NCI-H748 (cell line): ENCODE data around the gene IGFBP5.

Source experiments
- DNase-seq: peaks from one replicate; lab custom pipeline; 2025; ENCODE audit not compliant: unreplicated experiment; lab: John Stamatoyannopoulos, UW

Gene IGFBP5, protein sequence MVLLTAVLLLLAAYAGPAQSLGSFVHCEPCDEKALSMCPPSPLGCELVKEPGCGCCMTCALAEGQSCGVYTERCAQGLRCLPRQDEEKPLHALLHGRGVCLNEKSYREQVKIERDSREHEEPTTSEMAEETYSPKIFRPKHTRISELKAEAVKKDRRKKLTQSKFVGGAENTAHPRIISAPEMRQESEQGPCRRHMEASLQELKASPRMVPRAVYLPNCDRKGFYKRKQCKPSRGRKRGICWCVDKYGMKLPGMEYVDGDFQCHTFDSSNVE

DNA sequence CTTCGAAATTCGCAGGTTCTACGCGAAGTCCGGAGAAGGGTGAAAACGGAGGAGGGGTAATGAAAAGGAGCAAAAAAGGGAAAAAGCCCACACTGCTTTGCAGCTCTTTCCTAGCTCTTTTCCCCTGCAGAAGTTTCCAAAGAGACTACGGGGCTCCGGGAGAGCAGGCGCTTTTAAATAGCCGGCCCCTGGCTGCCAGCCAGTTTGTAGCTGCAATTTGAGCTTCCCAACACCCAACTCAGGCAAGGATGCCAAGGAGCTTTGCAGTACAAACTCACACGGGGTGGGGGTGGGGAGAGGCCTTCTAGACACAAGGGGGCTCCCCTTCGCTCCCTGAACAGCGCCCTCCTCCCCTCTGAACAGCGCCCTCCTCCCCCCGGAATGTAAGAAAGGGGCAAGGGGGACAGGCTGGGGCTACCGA is at the start of gene IGFBP5:
IGFBP5 (minus strand) TSS at position 149 of the 421 bp plus-strand sequence. CDS start 774 bp downstream, outside the sequence.
- DNase-seq, result peak; percentile 95

DNA sequence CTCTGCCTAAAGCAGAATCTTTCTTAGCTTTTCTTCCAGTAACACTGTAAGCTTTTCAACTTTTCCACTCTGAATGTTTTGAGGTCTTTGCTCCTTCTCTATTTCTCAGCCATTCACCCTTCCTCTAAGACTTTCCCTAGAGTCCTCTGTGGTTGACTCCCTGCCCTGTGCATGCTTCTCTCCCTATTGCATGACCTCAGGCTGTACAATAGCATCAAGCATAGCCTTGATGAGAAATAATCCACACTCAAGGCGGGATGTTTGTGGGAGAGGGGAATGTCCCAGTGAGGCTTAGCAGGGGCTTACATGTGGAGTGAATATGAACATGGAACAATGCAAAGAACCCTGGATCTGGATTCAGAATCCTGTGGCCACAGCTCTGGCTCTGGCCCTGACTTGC is 48.4 kb upstream of the IGFBP5 start:
- DNase-seq, result no peak

DNA sequence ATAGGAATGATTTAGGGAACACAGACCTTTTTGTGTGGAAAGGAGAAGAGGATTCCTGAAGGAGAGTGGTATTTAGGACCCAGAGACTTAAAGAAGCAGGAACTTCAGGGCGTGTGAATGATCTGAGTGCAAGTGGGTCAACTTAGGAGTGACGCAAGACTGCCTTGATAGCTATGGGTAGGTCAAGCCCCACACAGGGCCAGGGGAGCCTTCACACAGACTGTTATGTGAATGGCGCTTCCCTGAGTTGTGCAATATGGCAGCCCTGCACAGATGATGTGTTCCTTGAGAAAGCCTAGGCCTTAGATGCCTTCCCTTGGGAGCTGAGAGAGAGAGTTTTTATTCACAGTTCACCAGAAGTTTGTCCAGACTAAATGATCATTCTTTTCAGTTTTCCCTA is 47.1 kb upstream of the IGFBP5 start:
- no peak for DNase-seq

DNA sequence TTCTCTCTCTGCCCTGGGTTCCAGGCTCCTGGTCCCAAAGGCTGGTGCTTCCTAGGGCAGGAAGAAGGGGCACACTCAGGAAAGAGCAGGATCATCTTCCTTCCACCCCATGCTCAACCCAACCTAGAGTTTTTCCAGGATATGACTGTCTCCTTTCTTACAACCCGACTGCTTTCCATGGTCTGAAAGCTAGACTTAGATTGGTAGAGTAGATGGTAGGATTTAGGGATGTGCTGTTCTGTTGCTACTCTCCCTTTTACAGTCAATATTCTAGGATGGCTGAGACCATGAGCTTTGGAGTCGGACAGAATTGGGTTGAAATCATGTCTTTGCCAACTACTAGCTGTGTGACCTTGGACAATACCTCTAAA is 45.9 kb upstream of the IGFBP5 start:
- DNase-seq, result no peak

DNA sequence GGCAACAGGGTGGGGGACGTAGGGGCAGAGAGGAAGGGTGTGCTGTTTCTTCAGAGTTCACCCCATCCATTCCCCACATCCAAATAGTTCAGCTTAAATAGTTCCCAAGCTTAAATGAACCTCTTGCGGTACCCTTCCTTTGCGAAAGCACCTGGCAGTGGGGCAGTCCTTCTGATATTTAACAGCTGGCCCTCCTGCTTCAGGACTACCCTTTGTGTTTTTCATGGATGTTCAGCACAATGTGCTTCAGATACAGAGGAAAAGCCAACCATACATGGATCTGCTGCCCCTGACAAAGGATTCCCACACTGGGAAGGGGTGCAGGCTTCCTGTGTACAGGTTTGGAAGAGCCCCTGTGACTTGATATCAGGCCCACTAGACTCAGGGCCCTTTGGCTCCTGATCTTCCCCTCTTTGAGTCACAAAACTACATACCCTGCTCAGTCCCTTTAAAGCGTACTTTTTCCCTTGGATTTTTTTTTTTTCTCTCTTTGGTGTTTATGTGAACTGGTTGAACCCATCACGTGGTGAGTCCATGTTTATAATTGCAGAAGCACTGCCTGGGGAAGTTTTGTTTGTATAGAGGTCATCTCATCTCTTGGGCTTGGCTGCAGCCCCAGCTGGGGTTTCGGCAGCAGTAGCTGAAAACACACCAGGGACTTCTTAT is 45.3 kb upstream of the IGFBP5 start:
- peak; percentile 72 for DNase-seq

DNA sequence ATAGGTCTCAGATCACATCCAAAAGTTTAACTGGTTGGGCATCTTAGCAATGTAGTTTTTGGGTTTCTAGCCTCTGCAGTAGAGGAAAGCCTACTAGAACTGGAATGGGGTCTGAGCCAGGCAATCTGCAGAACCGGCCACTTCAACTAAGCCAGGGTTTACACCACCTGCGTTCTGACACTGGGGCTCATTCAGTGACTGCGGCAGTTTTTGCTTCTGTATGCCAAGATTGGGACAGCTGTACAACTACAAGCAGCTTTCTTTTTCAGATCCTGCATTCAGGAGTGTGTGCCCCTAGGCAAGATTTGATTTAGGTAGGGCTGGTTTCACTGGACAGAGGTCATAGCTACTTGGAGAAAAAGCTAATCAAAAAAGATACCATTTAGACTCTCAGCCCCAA is 43.7 kb upstream of the IGFBP5 start:
- peak; percentile 93 for DNase-seq

DNA sequence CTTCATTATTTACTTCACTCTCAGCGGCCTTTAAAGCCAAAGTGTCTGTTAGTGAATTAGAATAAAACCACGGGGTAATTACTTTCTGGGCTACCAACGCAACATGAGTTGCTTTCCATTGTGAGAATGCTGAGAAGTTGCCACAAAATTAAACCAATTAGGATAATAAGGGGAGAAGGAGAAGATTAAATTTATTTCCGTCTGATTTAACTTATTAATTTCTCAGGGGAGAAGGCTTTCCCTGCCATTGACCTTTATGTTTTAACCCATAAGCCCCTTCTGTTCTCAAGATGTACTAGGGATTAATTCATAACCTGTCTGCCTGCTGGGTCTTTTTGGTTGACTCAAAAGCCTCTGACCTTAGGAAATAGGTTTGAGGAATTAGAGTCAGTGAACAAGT is 42.3 kb upstream of the IGFBP5 start:
- peak; percentile 13 for DNase-seq

DNA sequence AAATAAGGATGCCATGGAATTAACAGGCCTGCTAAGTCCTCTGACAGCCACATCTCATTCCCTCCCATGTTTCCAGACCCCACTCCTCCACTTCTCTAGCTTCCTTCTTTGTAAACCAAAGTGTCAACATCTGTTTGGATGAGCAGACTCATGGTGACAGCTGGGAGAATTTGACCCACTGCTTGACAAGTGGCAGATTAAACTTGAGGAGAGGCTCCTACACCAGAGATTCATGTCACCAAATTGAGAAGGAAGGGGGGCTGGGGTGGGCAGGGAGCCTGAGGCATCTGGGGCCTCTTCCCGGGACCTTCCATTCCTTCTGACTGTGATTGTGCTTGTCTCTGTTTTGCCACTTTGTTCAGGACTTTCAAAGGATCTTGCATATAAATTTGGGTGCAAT is 41.0 kb upstream of the IGFBP5 start:
- no peak for DNase-seq

DNA sequence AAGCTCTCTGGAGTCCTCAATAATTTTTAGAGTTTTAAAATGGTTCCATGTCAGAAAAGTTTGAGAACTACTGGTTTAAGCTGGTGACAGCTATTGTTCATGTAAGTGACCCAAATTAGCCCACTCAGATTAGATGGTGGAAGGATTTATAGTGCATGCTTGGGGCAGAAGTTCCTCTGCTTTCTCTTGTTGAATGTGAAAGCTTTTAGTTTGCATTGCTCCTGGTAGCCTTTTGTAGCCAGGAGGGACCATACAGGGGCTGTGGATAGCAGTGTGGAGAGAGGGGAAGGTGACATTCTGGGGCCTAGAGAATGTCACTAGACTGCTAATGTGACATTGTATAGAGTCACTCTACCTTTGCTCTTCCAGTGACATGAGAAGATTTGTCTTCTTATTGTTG is 40.3 kb upstream of the IGFBP5 start:
- no peak for DNase-seq

DNA sequence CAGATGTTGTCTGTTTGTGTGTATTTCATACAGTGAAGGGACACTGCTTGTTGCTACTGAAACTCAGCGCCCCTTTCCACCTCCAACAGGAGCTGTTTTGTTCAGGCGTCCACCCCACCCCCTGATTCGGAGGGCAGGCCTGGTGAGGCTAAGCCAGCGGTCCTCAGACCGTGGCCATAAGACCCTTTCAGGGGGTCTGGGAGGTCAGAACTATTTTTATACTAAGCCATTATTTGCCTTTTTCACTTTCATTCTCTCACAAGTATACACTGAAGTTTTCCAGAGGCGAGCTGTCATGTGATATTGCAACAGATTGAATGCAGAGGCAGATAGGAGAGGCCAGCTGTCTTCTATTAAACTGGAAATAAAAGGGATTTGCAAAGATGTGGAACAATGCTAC is 39.7 kb upstream of the IGFBP5 start:
- no peak for DNase-seq

DNA sequence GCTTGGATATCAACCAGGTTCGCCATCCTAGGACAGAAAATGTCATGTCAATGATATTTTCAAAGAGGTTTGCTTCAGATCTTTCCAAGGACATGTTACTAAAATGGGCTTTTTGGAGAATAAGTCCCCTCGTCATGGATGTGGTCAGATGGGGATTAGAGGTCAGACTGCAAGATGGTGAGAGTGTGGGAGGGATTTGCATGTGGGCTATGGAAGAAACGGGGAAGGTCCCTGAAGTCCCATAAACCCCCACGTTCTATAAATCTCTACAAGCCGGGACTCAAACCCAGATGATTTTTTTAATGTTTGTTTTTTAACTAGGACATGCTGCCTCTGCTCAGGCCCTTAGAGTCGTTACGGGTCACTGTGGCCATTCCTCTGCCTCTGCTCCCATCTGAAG is 37.7 kb upstream of the IGFBP5 start:
- DNase-seq, result no peak

DNA sequence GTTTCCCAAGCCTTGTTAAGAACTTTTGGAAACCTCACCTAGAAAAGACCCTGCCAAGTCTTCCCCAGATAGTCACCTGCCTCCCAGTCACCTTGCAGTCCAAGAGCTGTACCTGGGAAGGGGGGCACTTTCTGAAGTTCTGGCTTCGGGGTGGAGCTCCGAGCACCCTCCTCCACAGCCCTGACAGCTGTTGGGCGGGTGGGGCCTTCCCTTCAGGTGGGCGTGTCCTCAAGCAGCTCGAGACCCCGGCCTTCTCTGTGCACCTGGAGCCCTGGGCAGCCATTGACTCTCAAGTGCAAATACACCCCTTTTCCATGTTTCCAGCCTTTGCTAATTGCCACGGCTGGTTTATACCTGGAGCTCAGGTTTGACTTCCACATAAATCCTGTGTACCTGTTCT is 37.0 kb upstream of the IGFBP5 start:
- peak; percentile 92 for DNase-seq

DNA sequence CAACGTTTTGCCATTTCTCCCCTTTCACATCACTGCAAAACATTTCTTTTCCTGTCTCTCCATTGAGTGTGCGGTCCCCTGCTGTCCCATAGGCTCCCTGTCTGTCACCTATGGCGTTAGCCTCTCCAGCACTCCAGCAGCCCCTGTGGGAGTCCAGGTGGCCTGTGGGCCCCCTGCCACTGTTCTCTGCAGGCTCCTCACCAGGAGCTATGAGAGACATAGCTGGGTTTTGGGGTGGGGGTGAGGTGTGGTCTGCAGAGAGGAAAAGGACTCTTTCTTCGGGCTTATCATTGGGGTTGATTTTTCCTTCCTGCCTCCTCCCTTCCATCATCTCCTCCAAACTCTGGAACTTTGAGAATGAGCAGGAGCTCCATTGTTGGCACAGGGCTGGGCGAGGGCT is 36.1 kb upstream of the IGFBP5 start:
- DNase-seq, result no peak

DNA sequence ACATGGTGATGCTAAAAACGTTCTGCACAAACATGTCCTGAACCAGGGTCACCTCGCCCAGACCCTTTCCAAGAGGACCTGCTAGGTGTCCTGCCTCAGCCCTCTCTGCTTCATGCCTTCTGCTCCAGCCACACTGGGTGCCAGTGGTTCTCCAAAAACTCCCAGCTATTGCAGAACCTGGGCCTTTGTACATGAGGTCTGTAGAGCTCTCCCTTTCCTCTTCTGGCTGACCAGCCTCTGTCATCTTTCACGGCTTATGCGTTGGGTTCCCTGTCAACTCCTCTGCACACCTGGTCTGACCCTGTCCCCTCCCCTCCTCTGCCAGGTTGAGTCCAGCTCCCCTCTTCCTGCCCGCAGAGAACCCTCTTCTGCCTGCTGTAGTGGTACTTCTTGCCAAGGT is 35.5 kb upstream of the IGFBP5 start:
- no peak for DNase-seq

DNA sequence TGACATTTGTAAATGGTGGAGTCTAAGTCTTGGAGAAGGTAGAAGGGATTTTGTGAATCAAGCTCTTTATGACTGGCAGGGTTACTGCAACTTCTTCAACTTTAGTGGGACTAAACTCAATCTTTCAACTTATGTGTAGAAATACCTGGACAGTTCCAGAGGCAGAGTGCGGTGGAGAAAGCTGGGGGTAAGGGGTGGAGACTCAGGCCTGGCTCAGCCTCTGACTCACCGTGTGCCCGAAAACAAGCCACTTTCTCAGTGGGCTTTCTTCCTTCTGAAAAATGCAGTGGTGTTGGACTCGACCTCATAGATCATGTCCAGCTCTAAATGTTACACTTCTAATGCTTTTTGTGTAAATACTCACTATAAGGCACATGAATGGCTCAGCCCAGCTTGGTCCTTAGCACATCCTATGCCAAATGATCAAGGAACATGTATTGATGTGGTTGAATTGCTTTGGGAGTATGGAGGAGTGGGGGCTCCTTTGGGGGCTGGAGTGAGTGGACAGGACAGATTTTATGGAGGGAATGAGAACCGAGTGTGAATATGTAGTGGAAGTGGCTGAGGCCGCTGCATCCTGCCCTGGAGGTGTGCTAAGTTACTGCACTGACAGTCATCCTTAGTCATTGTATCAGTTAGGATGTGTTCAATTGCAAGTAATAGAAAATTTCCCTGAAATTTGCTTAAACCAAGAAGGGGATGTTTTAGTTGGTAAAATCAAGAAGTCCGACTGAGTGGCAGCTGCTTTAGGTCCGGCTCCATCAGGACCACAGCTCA is 32.2 kb upstream of the IGFBP5 start:
- DNase-seq, result no peak

DNA sequence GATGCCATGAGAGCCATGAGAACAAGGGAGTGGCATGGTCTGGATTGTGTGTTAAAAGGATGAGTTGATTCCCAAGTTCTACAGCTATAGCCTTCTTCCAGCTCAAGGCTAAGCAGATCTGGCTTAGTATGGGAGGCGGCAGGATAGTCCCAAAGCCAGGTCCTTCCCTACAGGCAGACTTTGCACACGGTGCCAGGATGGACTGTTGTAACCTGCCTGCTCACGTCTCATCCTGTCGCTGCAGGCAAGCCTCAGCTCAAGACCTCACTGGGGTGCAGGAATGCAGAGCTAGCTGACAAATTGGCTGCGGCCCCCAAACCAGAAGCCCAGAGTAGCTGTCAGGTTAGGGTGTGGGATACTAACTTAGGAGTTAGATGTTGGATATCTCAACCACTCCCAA is 28.8 kb upstream of the IGFBP5 start:
- no peak for DNase-seq

DNA sequence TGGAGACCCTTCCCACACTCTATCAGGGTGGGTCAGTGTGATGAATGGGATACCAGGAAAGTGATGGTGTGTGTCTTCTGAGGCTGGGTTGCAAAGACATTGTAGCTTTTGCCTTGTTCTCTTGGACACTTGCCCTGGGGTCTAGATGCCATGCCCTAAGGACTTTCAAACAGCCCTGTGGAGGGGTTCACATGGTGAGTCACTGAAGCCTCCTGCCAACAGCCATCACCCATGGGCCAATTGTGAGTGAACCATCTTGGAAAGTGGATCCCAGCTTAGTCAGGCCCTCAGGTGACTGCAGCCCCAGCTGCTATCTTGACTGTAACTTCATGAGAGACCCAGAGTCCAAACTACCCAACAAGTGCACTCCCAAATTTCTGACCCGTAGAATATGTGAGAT is 25.8 kb upstream of the IGFBP5 start:
- no peak for DNase-seq

DNA sequence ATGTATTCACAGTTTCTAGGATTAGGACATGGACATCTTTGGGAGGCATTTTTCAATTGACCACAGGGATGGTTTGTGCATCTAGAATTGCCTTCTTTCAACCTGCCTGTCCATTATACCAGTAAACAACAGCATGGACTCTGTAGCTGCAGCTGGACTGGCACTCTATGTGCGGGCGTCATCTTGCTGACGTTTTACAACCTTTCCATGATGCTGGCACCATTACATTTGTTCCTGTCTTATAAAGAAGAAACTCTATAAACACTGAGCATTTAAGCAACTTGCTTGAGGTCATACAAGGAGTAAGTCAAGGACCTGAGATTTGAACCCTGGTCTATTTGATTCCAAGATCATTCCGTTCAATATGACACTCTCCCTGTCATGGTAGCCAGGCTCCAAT is 25.4 kb upstream of the IGFBP5 start:
- DNase-seq, result no peak

DNA sequence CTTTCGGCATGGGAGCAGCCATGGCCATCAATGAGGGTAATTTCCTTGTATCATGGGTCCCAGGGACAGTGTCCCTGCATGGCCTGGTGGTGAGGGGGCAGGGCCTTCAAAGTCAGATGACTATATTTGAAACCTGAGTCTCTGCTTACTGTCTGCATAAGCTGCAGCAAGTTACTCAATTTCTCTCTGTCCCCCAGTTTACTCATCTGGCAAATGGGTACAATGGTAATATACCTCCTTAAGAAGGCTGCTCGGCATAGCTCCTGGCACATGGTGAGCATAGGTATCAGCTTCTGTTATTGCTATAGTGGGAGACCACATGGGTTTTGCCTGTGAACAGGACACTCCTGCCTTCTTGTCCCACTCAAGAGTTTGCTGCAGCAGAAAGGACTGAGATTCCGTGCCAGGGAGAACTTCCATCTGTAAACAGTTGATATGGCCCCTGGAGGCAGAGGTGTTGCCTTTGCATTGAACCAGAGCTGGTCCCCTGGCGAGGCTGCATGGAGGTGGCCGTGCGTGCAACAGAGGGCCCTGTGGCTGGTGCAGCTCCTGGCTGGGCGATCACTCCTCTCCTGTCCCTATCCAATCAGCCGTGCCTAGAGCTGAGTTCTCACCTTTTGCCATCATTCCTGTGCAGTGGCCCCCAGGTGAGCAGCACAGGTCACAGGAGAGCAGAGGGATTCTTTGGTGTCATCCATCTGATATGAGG is 22.7 kb upstream of the IGFBP5 start:
- DNase-seq, result no peak

DNA sequence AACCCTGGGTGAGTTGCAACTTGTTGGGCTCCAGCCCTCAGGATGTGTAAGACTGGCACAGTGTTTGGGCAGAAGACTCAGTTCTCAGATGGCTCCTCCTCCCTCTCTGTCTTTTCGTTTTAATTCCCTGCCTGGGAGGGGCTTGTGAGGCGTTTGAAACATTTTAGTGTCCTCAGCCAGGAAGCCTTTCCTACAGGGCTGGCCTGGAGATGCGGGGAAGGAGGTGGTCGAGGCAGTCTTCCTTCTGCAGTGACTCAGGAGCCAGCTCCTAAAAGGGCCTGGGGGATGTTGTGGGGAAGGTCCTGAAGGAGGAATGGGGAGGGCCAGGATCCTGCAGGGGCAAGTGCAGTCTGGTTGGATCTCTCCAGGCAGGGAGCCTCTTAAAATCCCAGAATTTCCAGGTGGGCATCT is 22.1 kb upstream of the IGFBP5 start:
- DNase-seq, result no peak

DNA sequence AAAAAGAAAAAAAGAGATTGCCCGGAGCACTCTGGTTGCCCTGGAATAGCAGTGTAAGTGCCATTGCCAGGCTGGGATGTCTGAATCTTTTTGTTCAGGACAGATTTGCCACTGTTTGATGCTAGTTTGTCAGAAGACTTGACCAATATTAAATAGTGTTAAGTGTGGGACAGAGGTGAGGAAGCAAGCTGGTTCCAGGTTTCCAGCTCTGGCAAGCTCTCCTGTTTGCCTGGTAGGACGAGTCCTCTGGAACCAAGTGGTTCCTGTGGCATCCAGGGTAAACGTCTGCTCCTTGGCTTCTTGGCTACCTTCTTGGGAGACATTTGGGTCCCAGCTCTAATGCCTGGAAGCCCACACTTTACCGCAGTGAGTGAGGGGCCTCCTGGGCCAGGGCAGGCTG is 20.8 kb upstream of the IGFBP5 start:
- no peak for DNase-seq
